Suprapubic skin (tissue), 4 donors: ENCODE results near the gene TEKT5. TPM values are rescaled to one million over a fixed set of nuclear protein-coding genes. Genes with fewer than 3 reads are reported as not detected.

Experiments used
- DNase-seq, 2 donors: peaks; one replicate each; pipeline ENCODE4 v3.0.0-alpha.2; 2019; ENCODE audit warnings: low spot score in 2 of 2
- H3K27ac ChIP-seq: fragments of 200-600 bp; sonication (generic); one replicate; pipeline ENCODE4 v1.5.1; 2019
- H3K27me3 ChIP-seq: fragments of 200-600 bp; sonication (generic); one replicate; pipeline ENCODE4 v1.5.1; 2019
- H3K36me3 ChIP-seq: fragments of 200-600 bp; sonication (generic); one replicate; pipeline ENCODE4 v1.5.1; 2019
- H3K4me1 ChIP-seq: fragments of 200-600 bp; sonication (generic); one replicate; pipeline ENCODE4 v1.5.1; 2019
- H3K4me3 ChIP-seq: fragments of 200-600 bp; sonication (generic); one replicate; pipeline ENCODE4 v1.5.1; 2019; ENCODE audit warnings: mild to moderate bottlenecking
- H3K9me3 ChIP-seq: fragments of 200-600 bp; sonication (generic); one replicate; pipeline ENCODE4 v1.5.1; 2019
- EP300 ChIP-seq: sonication (generic); formaldehyde crosslinking; IDR thresholded peaks from one replicate; pipeline ENCODE4 v1.6.1; 2017; ENCODE audit warnings: antibody characterized with exemption
- POLR2A ChIP-seq, 2 donors: fragments of 450-650 bp; IDR thresholded peaks; one replicate each; pipeline ENCODE4 v1.6.1; 2017; ENCODE audit warnings: antibody characterized with exemption in 2 of 2, mild to moderate bottlenecking in 2 of 2, moderate library complexity in 2 of 2
- POLR2AphosphoS5 ChIP-seq, 3 donors: sonication (generic); formaldehyde crosslinking; IDR thresholded peaks; one replicate each; pipeline ENCODE4 v1.6.1; 2017; ENCODE audit warnings: antibody characterized with exemption in 3 of 3
- WGBS: methylation state at CpG from one replicate; pipeline ENCODE4 v1.1.5; 2018; 5-methylcytosine and 5-hydroxymethylcytosine counted together
- total RNA-seq, 4 donors: library from RNA; depleted of rRNA; stranded (reverse); fragments of >200 nt; gene quantifications; one replicate each; pipeline ENCODE4 v1.1.0, GENCODE V29; 2016
- TF ChIP-seq, protein P1 (sequence below), 2 donors: fragments of 200-600 bp in 1 of 2; fragments of 450-650 bp in 1 of 2; sonication (generic) in 1 of 2; IDR thresholded peaks; one replicate each; pipeline ENCODE4 v1.5.1; 2016 to 2019; ENCODE audit warnings: antibody characterized with exemption in 2 of 2, mild to moderate bottlenecking in 1 of 2, moderate library complexity in 1 of 2

TEKT5 gene
- total RNA-seq, 4 donors from 2014 or later = 0.64 to 2.3 TPM; not detected in 2

DNA sequence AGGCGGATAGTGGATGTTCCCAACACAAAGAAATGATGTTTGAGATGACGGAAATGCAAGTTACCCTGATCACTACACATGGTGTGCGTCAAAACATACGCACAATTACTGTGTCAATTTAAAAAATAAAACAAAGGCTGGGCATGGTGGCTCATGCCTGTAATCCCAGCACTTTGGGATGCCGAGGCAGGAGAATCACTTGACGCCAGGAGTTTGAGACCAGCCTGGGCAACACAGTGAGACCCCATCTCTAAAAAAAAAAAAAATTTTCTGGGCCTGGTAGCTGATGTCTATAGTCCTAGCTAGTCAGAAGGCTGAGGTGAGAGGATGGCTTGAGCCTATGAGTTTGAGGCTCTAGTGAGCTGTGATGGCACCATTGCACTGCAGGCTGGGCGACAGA, 51.8 kb downstream of the TEKT5 start:
- WGBS = 93% methylated on average over 7 of the region's 7 CpGs

DNA sequence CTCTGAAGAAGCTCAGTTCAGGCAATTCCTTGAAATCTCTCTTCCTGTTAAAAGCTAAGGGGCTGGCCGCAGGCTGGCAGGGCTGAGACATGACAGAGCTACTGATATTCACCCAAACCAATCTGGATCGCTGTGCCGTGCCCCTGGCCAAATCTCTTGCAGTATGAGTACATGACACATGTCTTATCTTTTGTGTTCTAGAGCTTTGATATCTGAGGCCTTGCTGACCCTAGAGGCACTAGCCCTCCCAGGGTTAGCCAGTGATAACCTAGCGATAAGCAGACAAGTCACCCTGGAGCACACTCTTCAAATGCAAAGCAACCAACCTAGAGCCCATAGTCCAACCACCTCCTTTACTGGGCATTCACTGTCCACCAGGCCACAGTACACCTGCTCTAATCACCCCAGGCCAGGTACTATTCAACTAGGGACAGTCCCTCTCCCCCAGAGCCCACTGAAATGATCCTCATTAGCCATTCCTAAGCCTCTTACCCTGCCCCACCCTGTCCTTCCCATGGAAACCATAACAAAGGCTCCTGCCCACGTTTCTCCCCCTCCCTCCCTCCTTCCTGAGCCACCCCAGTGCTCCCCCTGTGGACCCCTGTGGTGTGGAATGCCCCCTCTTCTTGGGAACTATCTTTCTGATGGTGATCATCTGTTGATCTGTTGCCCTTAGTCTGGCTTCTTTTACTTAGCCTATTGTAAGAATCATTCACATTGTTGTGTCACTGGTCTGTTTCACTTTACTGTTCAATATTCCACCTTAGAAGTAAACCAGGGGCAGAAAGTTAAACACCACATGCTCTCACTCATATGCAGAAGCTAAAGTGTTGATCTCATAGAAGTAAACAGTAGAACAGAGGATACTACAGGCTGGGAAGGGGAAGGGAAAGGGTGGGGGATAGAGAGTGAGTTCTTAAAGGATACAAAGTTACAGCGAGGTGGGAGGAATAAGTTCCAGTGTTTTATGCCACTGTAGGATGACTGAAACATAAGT, 52.5 kb downstream of the TEKT5 start:
- 63% methylated on average over 6 of the region's 6 CpGs for WGBS
- Histone ChIP-seq H3K36me3 (no peaks in the 10 kb centered on the region), H3K27me3 (no peaks in the 10 kb centered on the region), H3K9me3 (no peaks in the 10 kb centered on the region), H3K4me1 (no peaks in the 10 kb centered on the region), H3K4me3 (no peak overlapping the region), H3K27ac (no peak overlapping the region)
- TF ChIP-seq POLR2AphosphoS5 (IDR thresholded peaks at IDR 0.05) (no peak), POLR2A (IDR thresholded peaks at IDR 0.05) (no peak), EP300 (no peak)
- TF ChIP-seq, protein P1, sequence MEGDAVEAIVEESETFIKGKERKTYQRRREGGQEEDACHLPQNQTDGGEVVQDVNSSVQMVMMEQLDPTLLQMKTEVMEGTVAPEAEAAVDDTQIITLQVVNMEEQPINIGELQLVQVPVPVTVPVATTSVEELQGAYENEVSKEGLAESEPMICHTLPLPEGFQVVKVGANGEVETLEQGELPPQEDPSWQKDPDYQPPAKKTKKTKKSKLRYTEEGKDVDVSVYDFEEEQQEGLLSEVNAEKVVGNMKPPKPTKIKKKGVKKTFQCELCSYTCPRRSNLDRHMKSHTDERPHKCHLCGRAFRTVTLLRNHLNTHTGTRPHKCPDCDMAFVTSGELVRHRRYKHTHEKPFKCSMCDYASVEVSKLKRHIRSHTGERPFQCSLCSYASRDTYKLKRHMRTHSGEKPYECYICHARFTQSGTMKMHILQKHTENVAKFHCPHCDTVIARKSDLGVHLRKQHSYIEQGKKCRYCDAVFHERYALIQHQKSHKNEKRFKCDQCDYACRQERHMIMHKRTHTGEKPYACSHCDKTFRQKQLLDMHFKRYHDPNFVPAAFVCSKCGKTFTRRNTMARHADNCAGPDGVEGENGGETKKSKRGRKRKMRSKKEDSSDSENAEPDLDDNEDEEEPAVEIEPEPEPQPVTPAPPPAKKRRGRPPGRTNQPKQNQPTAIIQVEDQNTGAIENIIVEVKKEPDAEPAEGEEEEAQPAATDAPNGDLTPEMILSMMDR (IDR thresholded peaks at IDR 0.05) = no peak
- DNase-seq = no peak

More for the DNA sequence above, 51.8 kb downstream of the TEKT5 start:
- no peak for DNase-seq
- Histone ChIP-seq H3K9me3 (no peaks in the 10 kb centered on the region), H3K27me3 (no peaks in the 10 kb centered on the region), H3K4me3 (no peak overlapping the region), H3K27ac (no peak overlapping the region), H3K36me3 (no peaks in the 10 kb centered on the region), H3K4me1 (no peaks in the 10 kb centered on the region)
- TF ChIP-seq POLR2AphosphoS5 (IDR thresholded peaks at IDR 0.05) = no peak
- no peak for TF ChIP-seq EP300
- TF ChIP-seq POLR2A (IDR thresholded peaks at IDR 0.05) = no peak
- TF ChIP-seq, protein P1 (IDR thresholded peaks at IDR 0.05) = no peak

GRCh38 chr16:10641555-10641952, 53.2 kb downstream of the TEKT5 start:
- no peaks in the 10 kb centered on the region for H3K27me3 ChIP-seq
- H3K36me3 ChIP-seq = no peaks in the 10 kb centered on the region
- H3K9me3 ChIP-seq = no peaks in the 10 kb centered on the region
- DNase-seq = no peak
- no peaks in the 10 kb centered on the region for H3K4me1 ChIP-seq
- H3K27ac ChIP-seq = no peak overlapping the region
- no peak overlapping the region for H3K4me3 ChIP-seq
- WGBS = 88% methylated on average over 7 of the region's 7 CpGs
- no peak for TF ChIP-seq POLR2A (IDR thresholded peaks at IDR 0.05)

- no peaks in the 10 kb centered on the region for H3K36me3 ChIP-seq
- no peak overlapping the region for H3K4me3 ChIP-seq
- no peaks in the 10 kb centered on the region for H3K4me1 ChIP-seq
- TF ChIP-seq, protein P1 (IDR thresholded peaks at IDR 0.05) = no peak
- no peak for TF ChIP-seq POLR2A (IDR thresholded peaks at IDR 0.05)
- TF ChIP-seq POLR2AphosphoS5 (IDR thresholded peaks at IDR 0.05) = no peak
- WGBS = 95% methylated on average over 3 of the region's 3 CpGs
- H3K27me3 ChIP-seq = no peaks in the 10 kb centered on the region
- no peaks in the 10 kb centered on the region for H3K9me3 ChIP-seq
- no peak overlapping the region for H3K27ac ChIP-seq
- no peak for DNase-seq
These were observed 53.8 kb downstream of the TEKT5 start for GRCh38 chr16:10640934-10641333.

DNA sequence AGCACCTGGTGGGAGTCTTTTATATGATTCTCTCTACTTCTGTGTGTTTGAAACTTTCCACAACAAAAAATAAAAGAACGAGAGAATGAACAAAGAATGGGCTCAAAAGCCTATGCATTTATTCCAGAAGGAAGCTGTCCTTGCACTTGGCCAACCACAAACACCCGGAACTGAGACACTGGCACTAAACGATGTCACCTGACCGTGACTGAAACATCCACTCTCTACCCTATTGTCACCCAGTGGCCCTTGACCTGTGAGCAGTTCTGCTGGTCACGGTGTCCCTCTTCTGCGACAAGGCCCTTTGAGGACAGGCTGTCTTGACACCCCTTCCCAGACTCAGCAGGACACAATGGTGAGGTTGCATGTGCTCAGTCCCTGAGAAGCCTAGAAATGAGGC, 56.6 kb downstream of the TEKT5 start:
- Histone ChIP-seq H3K27me3 (no peaks in the 10 kb centered on the region), H3K27ac (no peak overlapping the region), H3K4me3 (no peak overlapping the region), H3K36me3 (no peaks in the 10 kb centered on the region), H3K9me3 (no peaks in the 10 kb centered on the region), H3K4me1 (no peaks in the 10 kb centered on the region)
- no peak for TF ChIP-seq POLR2A (IDR thresholded peaks at IDR 0.05)
- TF ChIP-seq EP300 = no peak
- TF ChIP-seq, protein P1 (IDR thresholded peaks at IDR 0.05) = no peak
- no peak for TF ChIP-seq POLR2AphosphoS5 (IDR thresholded peaks at IDR 0.05)
- DNase-seq = no peak
- 87% methylated on average over 6 of the region's 6 CpGs for WGBS
